Loucy (cell line): ENCODE measurements around the gene RCN1.

Source experiments
- H2AFZ ChIP-seq: fragments of 200-600 bp; sonication (generic); 2 replicates; pipeline ENCODE4 v1.6.0; 2016; ENCODE audit warnings: antibody characterized with exemption, mild to moderate bottlenecking, low read length, moderate library complexity
- H3F3A ChIP-seq: fragments of 200-600 bp; 2 replicates; pipeline ENCODE4 v1.6.0; 2016; ENCODE audit warnings: antibody characterized with exemption, low read depth, mild to moderate bottlenecking
- H3K27me3 ChIP-seq: fragments of 200-600 bp; sonication (generic); 2 replicates; pipeline ENCODE4 v1.6.1; 2014; ENCODE audit warnings: low read length, mild to moderate bottlenecking; ENCODE audit not compliant: insufficient read depth, poor library complexity, severe bottlenecking
- H3K36me3 ChIP-seq: fragments of 200-600 bp; sonication (generic); 2 replicates; pipeline ENCODE4 v1.6.1; 2016; ENCODE audit warnings: low read length; ENCODE audit not compliant: insufficient read depth
- H3K4me1 ChIP-seq: fragments of 200-600 bp; sonication (generic); 2 replicates; pipeline ENCODE4 v1.5.1; 2014; ENCODE audit warnings: low read length, mild to moderate bottlenecking; ENCODE audit not compliant: insufficient read depth, poor library complexity, severe bottlenecking
- H3K4me2 ChIP-seq: fragments of 200-600 bp; sonication (generic); 2 replicates; pipeline ENCODE4 v1.6.0; 2014; ENCODE audit warnings: antibody characterized with exemption, low read length, low read depth, mild to moderate bottlenecking; ENCODE audit not compliant: poor library complexity, severe bottlenecking
- H3K4me3 ChIP-seq: fragments of 200-600 bp; sonication (generic); 2 replicates; pipeline ENCODE4 v1.5.1; 2014; ENCODE audit warnings: low read length, mild to moderate bottlenecking, mixed read lengths; ENCODE audit not compliant: poor library complexity, severe bottlenecking
- H3K79me2 ChIP-seq: fragments of 200-600 bp; sonication (generic); 2 replicates; pipeline ENCODE4 v1.6.1; 2014; ENCODE audit warnings: low read length; ENCODE audit not compliant: insufficient read depth
- H3K9ac ChIP-seq: fragments of 200-600 bp; sonication (generic); 2 replicates; pipeline ENCODE4 v1.6.0; 2014; ENCODE audit warnings: mild to moderate bottlenecking, low read depth, low read length, moderate library complexity; ENCODE audit not compliant: poor library complexity, severe bottlenecking
- H3K9me2 ChIP-seq: fragments of 200-600 bp; sonication (generic); replicated peaks from 2 replicates; pipeline ENCODE4 v1.6.1; 2016; ENCODE audit warnings: low read depth, low read length, mixed read lengths
- H3K9me3 ChIP-seq: fragments of 200-600 bp; sonication (generic); 2 replicates; pipeline ENCODE4 v1.6.1; 2014; ENCODE audit warnings: mild to moderate bottlenecking, antibody characterized with exemption, low read length, low read depth; ENCODE audit not compliant: insufficient read depth
- H4K20me1 ChIP-seq: fragments of 200-600 bp; sonication (generic); 2 replicates; pipeline ENCODE4 v1.6.0; 2014; ENCODE audit warnings: antibody characterized with exemption, low read length, mild to moderate bottlenecking; ENCODE audit not compliant: insufficient read depth, poor library complexity, severe bottlenecking
- EZH2phosphoT487 ChIP-seq: fragments of 200-600 bp; IDR thresholded peaks from 2 replicates; pipeline ENCODE4 v1.6.1; 2018; ENCODE audit warnings: antibody characterized with exemption, mild to moderate bottlenecking, moderate library complexity, borderline replicate concordance
- TF ChIP-seq, protein P1 (sequence below): fragments of 200-600 bp; sonication (generic); conservative IDR thresholded peaks from 2 replicates; pipeline ENCODE4 v1.5.1; 2014; ENCODE audit warnings: mild to moderate bottlenecking, antibody characterized with exemption, low read length

RCN1 gene

DNA sequence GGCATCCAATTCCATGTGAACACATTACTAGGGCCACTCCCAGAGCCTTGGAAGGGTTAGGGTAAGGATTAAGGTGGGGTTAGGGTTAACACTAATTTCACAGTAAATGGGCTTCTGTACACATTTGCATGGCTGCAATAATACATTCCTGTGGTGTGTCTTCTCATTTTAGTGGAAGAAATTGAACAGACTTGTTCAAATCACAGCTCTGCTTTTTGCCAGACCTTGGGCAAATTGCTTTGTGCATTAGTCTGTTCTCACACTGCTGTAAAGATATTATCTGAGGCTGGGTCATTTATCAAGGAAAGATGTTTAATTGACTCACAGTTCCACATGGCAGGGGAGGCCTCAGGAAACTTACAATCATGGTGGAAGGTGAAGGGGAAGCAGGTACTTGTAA lies 45.4 kb upstream of the RCN1 start:
- H3K9me2 ChIP-seq = no peaks in the 10 kb centered on the region
- H3K9me3 ChIP-seq = no peaks in the 10 kb centered on the region
- no peaks in the 10 kb centered on the region for H3K36me3 ChIP-seq
- H3K4me1 ChIP-seq = no peaks in the 10 kb centered on the region
- H2AFZ ChIP-seq = no peak overlapping the region
- H4K20me1 ChIP-seq = no peaks in the 10 kb centered on the region
- TF ChIP-seq, protein P1, sequence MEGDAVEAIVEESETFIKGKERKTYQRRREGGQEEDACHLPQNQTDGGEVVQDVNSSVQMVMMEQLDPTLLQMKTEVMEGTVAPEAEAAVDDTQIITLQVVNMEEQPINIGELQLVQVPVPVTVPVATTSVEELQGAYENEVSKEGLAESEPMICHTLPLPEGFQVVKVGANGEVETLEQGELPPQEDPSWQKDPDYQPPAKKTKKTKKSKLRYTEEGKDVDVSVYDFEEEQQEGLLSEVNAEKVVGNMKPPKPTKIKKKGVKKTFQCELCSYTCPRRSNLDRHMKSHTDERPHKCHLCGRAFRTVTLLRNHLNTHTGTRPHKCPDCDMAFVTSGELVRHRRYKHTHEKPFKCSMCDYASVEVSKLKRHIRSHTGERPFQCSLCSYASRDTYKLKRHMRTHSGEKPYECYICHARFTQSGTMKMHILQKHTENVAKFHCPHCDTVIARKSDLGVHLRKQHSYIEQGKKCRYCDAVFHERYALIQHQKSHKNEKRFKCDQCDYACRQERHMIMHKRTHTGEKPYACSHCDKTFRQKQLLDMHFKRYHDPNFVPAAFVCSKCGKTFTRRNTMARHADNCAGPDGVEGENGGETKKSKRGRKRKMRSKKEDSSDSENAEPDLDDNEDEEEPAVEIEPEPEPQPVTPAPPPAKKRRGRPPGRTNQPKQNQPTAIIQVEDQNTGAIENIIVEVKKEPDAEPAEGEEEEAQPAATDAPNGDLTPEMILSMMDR = no peak
- no peak for TF ChIP-seq EZH2phosphoT487
- H3F3A ChIP-seq = no peaks in the 10 kb centered on the region
- H3K27me3 ChIP-seq = no peaks in the 10 kb centered on the region
- no peak overlapping the region for H3K9ac ChIP-seq
- H3K4me2 ChIP-seq = no peak overlapping the region
- no peaks in the 10 kb centered on the region for H3K79me2 ChIP-seq
- H3K4me3 ChIP-seq = no peak overlapping the region

DNA sequence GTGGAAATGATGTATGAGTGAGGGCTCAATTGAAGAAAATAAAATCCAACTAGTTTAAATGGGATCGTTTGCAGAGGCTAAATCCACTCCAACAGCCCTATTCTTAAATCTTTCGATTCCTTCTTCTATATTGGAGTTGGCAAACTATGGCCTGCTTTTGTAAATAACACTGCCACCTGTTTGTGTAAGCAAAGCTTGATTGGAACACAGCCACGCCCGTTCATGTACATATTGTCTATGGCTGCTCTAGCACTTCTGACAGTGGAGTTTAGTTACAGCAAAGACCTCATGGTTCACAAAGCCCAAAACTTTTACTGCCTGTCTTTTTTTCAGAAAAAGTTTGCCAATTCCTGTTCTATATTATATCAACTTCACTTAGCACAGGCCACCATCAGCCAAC lies 40.6 kb upstream of the RCN1 start:
- Histone ChIP-seq H3K9me3 (no peaks in the 10 kb centered on the region), H3K4me3 (no peak overlapping the region), H3F3A (no peaks in the 10 kb centered on the region), H3K36me3 (no peaks in the 10 kb centered on the region), H3K4me2 (no peak overlapping the region), H3K27me3 (no peaks in the 10 kb centered on the region), H3K9ac (no peak overlapping the region), H2AFZ (no peak overlapping the region), H3K9me2 (no peaks in the 10 kb centered on the region), H3K79me2 (no peaks in the 10 kb centered on the region), H3K4me1 (no peaks in the 10 kb centered on the region), H4K20me1 (no peaks in the 10 kb centered on the region)
- no peak for TF ChIP-seq EZH2phosphoT487
- TF ChIP-seq, protein P1 = no peak

DNA sequence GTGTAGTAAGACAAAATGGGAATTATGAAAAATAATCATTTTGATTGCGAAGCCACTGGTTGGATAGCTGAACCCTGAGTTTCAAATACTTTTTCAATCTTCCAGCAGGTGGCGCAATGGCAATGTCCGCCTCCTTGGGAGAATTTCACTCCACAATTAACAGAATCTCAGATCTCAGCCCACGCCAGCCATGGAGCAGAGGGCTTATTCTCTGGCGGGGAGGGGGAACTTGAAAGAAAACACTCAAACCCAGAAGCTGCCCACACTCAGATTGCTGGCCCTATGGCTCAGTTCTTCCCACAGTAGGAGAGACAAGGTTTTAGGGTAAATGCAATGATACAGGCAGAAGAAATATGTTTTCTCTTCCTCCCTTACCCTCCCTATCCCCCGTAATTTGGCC lies 38.7 kb upstream of the RCN1 start:
- Histone ChIP-seq H3K79me2 (no peaks in the 10 kb centered on the region), H3K9me3 (no peaks in the 10 kb centered on the region), H3K27me3 (no peaks in the 10 kb centered on the region), H3K4me3 (no peak overlapping the region), H4K20me1 (no peaks in the 10 kb centered on the region), H3K4me1 (no peaks in the 10 kb centered on the region), H3K9me2 (no peaks in the 10 kb centered on the region), H3K36me3 (no peaks in the 10 kb centered on the region), H3F3A (no peaks in the 10 kb centered on the region), H3K4me2 (peak overlapping the region; percentile 23), H2AFZ (peak overlapping the region; percentile 14; the same call in 1 of the 2 replicates), H3K9ac (no peak overlapping the region)
- TF ChIP-seq, protein P1 = peak; percentile 83
- TF ChIP-seq EZH2phosphoT487 = no peak
